GM12801 (cell line): ENCODE data around the gene SPINK6.

Source experiments
- CTCF ChIP-seq: IDR thresholded peaks from one replicate; pipeline ENCODE4 v1.5.1; 2011; ENCODE audit warnings: control low read depth; ENCODE audit not compliant: insufficient read length; ENCODE audit errors: extremely low read depth

The SPINK6 gene

GRCh38 chr5:148202531-148203203 lies at the start of gene SPINK6:
Gene SPINK6 (plus strand): TSS chr5:148203042. CDS start chr5:148203097, 55 bp downstream.
- no peak for TF ChIP-seq CTCF

- TF ChIP-seq CTCF, result no peak
Measured at GRCh38 chr5:148156609-148157008, 46.2 kb upstream of the SPINK6 start.

GRCh38 chr5:148162038-148162437 lies 40.8 kb upstream of the SPINK6 start:
- no peak for TF ChIP-seq CTCF

GRCh38 chr5:148163345-148163744 lies 39.5 kb upstream of the SPINK6 start:
- TF ChIP-seq CTCF, result no peak

GRCh38 chr5:148166550-148167283 lies 36.1 kb upstream of the SPINK6 start:
- TF ChIP-seq CTCF, result no peak

GRCh38 chr5:148168246-148168645 lies 34.6 kb upstream of the SPINK6 start, which contains the start of gene SPINK14:
Gene SPINK14 (plus strand): TSS chr5:148168546. CDS start chr5:148169733, 1,187 bp downstream.
- no peak for TF ChIP-seq CTCF

- no peak for TF ChIP-seq CTCF
Measured at GRCh38 chr5:148172377-148172776, 30.5 kb upstream of the SPINK6 start.
